Parathyroid adenoma (tissue), 2 donors: ENCODE results near the gene TMEM167B.

Experiments used
- H2AFZ ChIP-seq: fragments of 300-600 bp; sonication (generic); one replicate; pipeline ENCODE4 v1.7.0; 2017; ENCODE audit warnings: antibody characterized with exemption, mild to moderate bottlenecking
- H3K27ac ChIP-seq: fragments of 300-600 bp; sonication (generic); one replicate; pipeline ENCODE4 v1.7.0; 2017
- H3K27me3 ChIP-seq: fragments of 300-600 bp; sonication (generic); one replicate; pipeline ENCODE4 v1.7.0; 2017; ENCODE audit warnings: low read length; ENCODE audit not compliant: control insufficient read depth, insufficient read depth
- H3K36me3 ChIP-seq: fragments of 300-600 bp; sonication (generic); one replicate; pipeline ENCODE4 v1.7.0; 2017; ENCODE audit warnings: low read length; ENCODE audit not compliant: control insufficient read depth, insufficient read depth
- H3K4me1 ChIP-seq: fragments of 300-600 bp; sonication (generic); one replicate; pipeline ENCODE4 v1.7.0; 2017; ENCODE audit warnings: control low read depth
- H3K4me2 ChIP-seq: fragments of 300-600 bp; sonication (generic); one replicate; pipeline ENCODE4 v1.7.0; 2017; ENCODE audit warnings: low read length
- H3K4me3 ChIP-seq: fragments of 300-600 bp; sonication (generic); one replicate; pipeline ENCODE4 v1.7.0; 2017; ENCODE audit warnings: low read depth, low read length
- H3K79me2 ChIP-seq: fragments of 300-600 bp; sonication (generic); one replicate; pipeline ENCODE4 v1.7.0; 2017; ENCODE audit warnings: control low read depth
- H3K9ac ChIP-seq: fragments of 300-600 bp; sonication (generic); one replicate; pipeline ENCODE4 v1.7.0; 2017; ENCODE audit warnings: mild to moderate bottlenecking
- H3K9me3 ChIP-seq: fragments of 300-600 bp; sonication (generic); one replicate; pipeline ENCODE4 v1.7.0; 2017; ENCODE audit warnings: low read length; ENCODE audit not compliant: control insufficient read depth
- TF ChIP-seq, protein P1 (sequence below): fragments of 300-600 bp; sonication (generic); IDR thresholded peaks from one replicate; pipeline ENCODE4 v1.7.0; 2017; ENCODE audit warnings: antibody characterized with exemption, mild to moderate bottlenecking
- donor health status: primary hyperparathyroidism.

The TMEM167B gene

DNA sequence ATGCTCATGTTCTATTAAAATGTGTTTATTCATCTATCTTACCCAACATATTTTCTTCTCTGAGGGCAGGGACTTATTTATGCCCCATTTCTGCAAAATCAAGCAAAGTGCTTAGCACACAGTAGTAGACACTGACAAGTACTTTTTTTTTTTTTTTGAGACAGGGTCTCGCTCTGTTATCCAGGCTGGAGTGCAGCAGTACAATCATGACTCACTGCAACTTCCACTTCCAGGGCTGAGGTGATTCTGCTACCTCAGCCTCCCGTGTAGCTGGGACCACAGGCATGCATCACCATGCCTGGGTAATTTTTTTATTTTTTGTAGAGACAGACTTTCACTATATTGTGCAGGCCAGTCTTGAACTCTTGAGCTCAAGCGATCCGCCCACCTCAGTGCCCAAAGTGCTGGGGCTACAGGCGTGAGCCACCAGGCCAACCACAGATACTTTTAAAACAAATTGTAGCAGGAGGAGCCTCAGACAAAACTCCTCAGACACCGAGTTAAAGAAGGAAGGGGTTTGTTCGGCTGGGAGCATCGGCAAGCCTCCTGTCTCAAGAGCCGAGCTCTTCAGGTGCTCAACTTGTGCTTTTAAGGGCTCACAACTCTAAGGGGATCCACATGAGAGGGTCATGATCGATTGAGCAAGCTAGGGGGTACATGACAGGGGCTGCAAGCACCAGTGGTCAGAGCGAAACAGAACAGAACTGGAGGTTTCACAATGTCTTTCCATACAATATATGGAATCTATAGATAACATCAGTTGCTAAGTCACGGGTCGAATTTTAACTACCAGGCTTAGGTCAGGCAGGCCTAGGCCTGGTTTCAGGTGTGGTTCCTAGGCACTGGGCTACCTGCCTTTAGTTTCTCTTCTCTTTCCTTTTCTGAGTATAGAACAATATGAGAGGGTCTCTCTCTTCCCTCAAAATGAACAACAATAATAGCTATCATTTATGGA is 5.7 kb upstream of the TMEM167B start:
- H3K27ac ChIP-seq: no peak overlapping the region
- no peak overlapping the region for H3K4me3 ChIP-seq

DNA sequence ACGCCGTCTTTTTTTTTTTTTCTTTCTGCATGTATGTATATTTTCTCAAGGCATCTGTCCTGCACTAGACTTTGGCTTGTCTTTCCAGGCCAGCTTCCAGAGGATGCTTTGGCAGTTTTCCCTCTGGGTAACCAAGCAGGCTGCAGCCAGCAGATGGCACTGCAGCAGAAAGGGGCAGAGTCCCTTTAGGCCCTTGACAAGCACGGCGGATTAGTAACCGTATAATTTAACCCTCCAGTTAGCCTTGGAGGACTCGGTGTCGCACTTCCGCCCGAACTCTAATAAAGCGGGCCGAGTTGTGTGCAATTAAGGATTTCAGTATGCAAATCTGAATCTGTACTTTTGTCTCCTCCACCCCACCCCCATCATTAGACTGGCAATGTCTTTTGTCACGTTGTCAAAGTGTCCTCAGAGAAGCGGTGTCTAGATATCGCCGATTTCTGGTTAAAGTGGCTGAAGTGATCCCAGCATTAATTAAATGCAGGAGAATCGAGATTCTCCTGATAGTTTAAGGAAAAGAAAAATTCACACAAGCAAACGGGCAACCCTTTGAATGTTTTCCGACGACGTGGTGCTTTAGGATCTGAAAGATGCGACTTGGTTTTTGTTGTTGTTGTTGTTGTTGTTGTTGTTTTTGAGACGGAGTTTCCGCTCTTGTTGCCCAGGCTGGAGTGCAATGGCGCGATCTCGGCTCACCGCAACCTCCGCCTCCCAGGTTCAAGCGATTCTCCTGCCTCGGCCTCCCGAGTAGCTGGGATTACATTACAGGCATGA is 1.1 kb upstream of the TMEM167B start:
- Histone ChIP-seq H2AFZ (no peak overlapping the region), H3K4me3 (peak overlapping the region; percentile 90), H3K4me1 (peaks cover 5% of the 10 kb centered on the region), H3K4me2 (peak overlapping the region; percentile 76), H3K27ac (no peak overlapping the region), H3K9me3 (no peaks in the 10 kb centered on the region), H3K27me3 (no peaks in the 10 kb centered on the region), H3K79me2 (peaks cover 6% of the 10 kb centered on the region), H3K9ac (no peak overlapping the region), H3K36me3 (no peaks in the 10 kb centered on the region)
- TF ChIP-seq, protein P1, sequence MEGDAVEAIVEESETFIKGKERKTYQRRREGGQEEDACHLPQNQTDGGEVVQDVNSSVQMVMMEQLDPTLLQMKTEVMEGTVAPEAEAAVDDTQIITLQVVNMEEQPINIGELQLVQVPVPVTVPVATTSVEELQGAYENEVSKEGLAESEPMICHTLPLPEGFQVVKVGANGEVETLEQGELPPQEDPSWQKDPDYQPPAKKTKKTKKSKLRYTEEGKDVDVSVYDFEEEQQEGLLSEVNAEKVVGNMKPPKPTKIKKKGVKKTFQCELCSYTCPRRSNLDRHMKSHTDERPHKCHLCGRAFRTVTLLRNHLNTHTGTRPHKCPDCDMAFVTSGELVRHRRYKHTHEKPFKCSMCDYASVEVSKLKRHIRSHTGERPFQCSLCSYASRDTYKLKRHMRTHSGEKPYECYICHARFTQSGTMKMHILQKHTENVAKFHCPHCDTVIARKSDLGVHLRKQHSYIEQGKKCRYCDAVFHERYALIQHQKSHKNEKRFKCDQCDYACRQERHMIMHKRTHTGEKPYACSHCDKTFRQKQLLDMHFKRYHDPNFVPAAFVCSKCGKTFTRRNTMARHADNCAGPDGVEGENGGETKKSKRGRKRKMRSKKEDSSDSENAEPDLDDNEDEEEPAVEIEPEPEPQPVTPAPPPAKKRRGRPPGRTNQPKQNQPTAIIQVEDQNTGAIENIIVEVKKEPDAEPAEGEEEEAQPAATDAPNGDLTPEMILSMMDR: no peak

More for the DNA sequence above, 5.7 kb upstream of the TMEM167B start:
- Histone ChIP-seq H3K9me3 (no peaks in the 10 kb centered on the region), H3K9ac (no peak overlapping the region), H3K79me2 (no peaks in the 10 kb centered on the region), H2AFZ (no peak overlapping the region), H3K36me3 (no peaks in the 10 kb centered on the region), H3K4me1 (no peaks in the 10 kb centered on the region), H3K27me3 (no peaks in the 10 kb centered on the region), H3K4me2 (no peak overlapping the region)
- TF ChIP-seq, protein P1: no peak

DNA sequence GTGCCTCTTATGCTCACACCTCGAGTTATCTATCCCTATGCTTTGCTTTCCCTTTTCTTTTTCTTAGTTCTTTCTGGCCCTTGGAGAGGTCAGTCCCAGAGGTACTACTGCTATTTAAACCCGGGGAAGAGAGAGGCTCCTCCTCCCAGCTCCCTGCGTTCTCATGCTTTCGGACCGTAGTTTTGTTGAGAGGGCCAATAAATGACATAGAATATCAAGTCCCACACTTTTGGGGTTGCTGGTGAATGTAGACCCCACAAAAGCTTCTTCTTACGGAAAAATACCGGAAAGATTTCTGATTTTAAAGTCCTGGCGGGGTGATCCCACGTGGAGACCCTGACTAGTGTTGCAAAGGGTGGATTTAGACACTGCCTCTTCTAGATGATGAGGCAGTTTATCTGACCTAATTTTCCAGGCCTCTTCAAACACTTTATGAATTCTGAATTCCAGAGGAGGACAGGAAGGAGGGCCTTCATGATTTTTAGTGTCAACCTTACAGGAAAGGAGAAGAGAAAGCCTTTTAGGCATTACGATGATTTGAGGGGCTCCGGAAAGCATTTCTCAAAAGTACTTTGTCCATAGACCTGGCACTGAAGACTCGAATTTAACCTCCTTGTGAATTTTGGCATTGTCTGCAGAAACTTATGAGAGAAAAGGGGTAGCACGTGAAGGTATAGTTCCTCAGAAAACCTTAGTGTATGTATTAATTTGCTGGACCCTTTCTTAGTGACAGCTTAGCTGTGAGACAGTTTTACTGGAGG is 694 bp downstream of the TMEM167B start:
- Histone ChIP-seq H3K4me1 (peaks cover 5% of the 10 kb centered on the region), H3K4me2 (peak overlapping the region; percentile 76), H3K4me3 (peak overlapping the region; percentile 90), H3K27me3 (no peaks in the 10 kb centered on the region), H2AFZ (peak overlapping the region; percentile 92), H3K27ac (peak overlapping the region; percentile 95), H3K9ac (peak overlapping the region; percentile 64), H3K9me3 (no peaks in the 10 kb centered on the region), H3K36me3 (no peaks in the 10 kb centered on the region), H3K79me2 (peaks cover 6% of the 10 kb centered on the region)
- TF ChIP-seq, protein P1: no peak

DNA sequence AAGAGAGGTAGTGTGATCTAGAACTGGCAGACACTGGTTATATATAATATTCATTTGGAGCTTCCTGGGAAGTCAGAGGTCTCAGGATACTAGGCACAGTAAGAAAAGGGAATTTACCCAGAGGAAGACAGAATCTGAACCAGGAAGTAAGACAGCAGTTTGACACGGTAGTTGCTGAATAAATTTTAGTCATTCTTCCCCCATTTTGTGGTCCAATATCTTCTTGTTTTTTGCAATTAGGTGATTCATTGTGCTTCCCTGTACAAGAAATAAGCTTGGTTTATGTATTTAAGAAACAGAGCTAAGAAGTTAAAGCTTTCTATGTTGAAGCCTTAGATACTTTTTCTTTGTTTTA is 1.3 kb downstream of the TMEM167B start:
- H3K27me3 ChIP-seq: no peaks in the 10 kb centered on the region
- peaks cover 5% of the 10 kb centered on the region for H3K4me1 ChIP-seq
- no peak overlapping the region for H2AFZ ChIP-seq
- TF ChIP-seq, protein P1: no peak
- H3K4me3 ChIP-seq: peak overlapping the region; percentile 90
- H3K79me2 ChIP-seq: peaks cover 6% of the 10 kb centered on the region
- H3K4me2 ChIP-seq: peak overlapping the region; percentile 76
- peak overlapping the region; percentile 95 for H3K27ac ChIP-seq
- H3K36me3 ChIP-seq: no peaks in the 10 kb centered on the region
- H3K9me3 ChIP-seq: no peaks in the 10 kb centered on the region
- no peak overlapping the region for H3K9ac ChIP-seq
